NB4 (cell line): ENCODE data around the gene DLG2.
A peak's percentile ranks its signal among the peaks of the same experiment; 100 is the strongest.

Source experiments
- DNase-seq: peaks from one replicate; pipeline ENCODE4 v3.0.0; 2010; ENCODE audit warnings: low read depth
- H3K4me3 ChIP-seq: one replicate; pipeline ENCODE4 v1.5.1; 2011; ENCODE audit warnings: mild to moderate bottlenecking, low read depth, low read length, moderate library complexity
- MYC ChIP-seq: IDR thresholded peaks from 2 replicates; pipeline ENCODE4 v1.6.1; 2011; ENCODE audit warnings: low read depth, low read length
- POLR2A ChIP-seq: IDR thresholded peaks from 2 replicates; pipeline ENCODE4 v1.6.1; 2011; ENCODE audit warnings: mild to moderate bottlenecking; ENCODE audit not compliant: insufficient read length; ENCODE audit errors: extremely low read depth
- TF ChIP-seq, protein P1 (sequence below): IDR thresholded peaks from 2 replicates; pipeline ENCODE4 v1.6.1; 2011; ENCODE audit warnings: low read depth, low read length
- TF ChIP-seq, protein P2 (sequence below): IDR thresholded peaks from one replicate; pipeline ENCODE4 v1.5.1; 2012; ENCODE audit warnings: low read depth, low read length

Gene DLG2

DNA sequence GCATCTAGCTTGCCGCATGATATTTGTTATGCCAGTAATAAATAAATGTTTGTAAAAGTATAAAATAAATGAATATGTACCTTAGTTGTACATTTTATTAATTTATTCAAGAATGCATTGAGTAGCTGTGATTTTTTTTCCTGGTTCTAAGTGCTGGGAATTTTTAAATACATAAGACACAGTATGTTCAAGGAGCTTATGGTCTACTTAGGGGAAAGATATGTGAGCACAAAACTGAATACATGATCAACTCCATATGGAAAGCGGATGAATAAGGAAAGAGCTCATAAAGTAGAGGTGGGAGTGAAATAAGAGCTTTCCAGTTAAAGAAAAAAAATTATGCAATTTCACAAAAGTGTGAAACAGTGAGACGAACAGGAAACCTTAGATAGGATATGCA, 1396.7 kb downstream of the DLG2 start:
- no peak overlapping the region for H3K4me3 ChIP-seq
- DNase-seq: no peak
- TF ChIP-seq, protein P1, sequence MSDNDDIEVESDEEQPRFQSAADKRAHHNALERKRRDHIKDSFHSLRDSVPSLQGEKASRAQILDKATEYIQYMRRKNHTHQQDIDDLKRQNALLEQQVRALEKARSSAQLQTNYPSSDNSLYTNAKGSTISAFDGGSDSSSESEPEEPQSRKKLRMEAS: no peak
- TF ChIP-seq MYC: no peak
- TF ChIP-seq, protein P2, sequence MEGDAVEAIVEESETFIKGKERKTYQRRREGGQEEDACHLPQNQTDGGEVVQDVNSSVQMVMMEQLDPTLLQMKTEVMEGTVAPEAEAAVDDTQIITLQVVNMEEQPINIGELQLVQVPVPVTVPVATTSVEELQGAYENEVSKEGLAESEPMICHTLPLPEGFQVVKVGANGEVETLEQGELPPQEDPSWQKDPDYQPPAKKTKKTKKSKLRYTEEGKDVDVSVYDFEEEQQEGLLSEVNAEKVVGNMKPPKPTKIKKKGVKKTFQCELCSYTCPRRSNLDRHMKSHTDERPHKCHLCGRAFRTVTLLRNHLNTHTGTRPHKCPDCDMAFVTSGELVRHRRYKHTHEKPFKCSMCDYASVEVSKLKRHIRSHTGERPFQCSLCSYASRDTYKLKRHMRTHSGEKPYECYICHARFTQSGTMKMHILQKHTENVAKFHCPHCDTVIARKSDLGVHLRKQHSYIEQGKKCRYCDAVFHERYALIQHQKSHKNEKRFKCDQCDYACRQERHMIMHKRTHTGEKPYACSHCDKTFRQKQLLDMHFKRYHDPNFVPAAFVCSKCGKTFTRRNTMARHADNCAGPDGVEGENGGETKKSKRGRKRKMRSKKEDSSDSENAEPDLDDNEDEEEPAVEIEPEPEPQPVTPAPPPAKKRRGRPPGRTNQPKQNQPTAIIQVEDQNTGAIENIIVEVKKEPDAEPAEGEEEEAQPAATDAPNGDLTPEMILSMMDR: no peak

DNA sequence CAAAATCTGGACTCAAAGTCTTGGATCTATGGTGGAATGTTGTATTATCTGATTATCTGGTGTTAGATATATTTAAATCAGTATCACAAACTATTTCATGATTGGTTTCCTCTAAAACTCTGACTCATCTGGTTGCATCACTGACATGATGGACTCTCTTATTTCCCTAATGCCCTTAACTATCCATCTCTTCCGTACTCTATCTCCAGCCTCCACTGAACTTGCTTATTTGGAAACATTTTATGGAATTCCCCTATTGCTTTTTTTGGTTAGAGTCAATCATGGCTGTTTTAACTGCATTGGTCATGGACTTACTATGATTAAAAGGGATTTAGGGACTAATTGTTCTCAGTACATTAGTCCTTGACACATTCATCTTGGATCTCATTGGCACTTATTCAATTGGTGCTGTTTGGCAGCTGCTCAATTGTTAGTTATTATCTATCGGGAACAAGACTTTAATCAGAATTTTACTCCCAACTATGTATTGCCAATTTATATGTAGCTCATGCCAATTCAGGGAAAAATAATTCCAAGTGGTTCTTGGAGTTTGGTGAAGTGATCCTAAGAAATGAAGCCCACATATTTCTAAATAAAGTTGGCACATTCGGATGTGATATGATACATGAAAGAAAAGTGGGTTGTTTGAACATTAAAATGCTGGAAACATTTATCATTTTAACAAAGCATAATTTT, 1399.0 kb downstream of the DLG2 start:
- no peak for DNase-seq
- TF ChIP-seq MYC (no peak), POLR2A (no peak)
- TF ChIP-seq, protein P1: no peak
- TF ChIP-seq, protein P2: no peak
- H3K4me3 ChIP-seq: no peak overlapping the region

DNA sequence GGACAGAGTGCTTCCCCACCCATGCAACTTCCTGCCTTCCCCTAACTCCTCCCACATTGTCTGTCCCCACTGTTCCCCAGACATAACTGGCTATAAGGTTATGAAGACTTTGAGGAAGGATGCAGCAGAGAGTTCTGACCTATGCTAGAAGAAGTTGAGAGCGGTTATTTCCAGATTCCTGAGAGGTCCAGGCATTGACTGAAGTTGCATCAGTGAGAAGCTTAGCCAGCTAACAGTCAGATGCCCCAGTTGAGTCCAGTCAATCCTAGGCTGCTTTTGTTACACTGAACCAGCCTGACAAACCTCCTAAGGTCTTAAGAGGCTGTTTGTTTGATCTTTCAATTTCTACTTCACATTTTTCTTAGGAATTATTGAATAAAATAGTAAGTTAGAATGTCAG, 1403.1 kb downstream of the DLG2 start:
- peak; percentile 3 for DNase-seq
- H3K4me3 ChIP-seq: no peak overlapping the region
- TF ChIP-seq POLR2A (no peak), MYC (no peak)
- TF ChIP-seq, protein P2: no peak
- TF ChIP-seq, protein P1: no peak

DNA sequence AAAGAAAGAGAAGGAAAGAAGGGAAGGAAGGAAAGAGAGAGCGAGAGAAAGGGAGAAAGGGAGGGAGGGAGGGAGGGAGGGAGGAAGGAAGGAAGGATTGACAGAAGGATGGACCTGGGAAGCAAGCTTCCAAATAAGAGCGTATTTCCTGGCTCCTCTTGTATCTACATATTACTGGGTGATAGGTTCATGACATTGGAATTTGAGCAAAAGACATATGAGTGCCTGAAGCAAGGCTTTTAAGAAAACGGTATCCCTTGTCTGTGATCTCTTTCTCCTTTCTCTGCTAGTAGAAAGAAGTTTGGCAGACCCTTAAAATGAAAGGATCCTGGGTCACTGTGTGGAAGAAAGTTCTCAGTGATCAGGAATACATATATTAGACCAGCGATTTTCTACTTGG, 1408.8 kb downstream of the DLG2 start:
- DNase-seq: no peak
- TF ChIP-seq MYC (no peak), POLR2A (no peak)
- TF ChIP-seq, protein P1: no peak
- TF ChIP-seq, protein P2: no peak
- H3K4me3 ChIP-seq: no peak overlapping the region

DNA sequence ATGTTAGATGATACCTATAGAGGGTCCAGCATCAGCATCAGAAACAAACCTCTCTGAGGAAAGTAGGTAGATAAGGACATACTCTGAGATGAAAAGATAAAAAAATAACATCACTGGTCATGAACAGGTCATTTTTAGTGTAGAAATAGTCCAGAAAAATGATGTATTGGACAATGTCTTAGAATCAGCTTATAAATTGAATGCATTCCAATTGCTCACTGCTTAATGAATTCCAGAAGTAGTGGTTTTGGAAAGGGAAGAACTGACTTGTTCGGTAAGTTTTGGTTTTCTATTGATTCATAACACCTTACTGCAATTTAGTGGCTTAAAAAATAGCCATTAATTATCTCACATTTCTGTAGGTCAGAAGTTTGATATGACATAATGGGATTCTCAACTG, 1411.5 kb downstream of the DLG2 start:
- TF ChIP-seq MYC (no peak), POLR2A (no peak)
- TF ChIP-seq, protein P2: no peak
- TF ChIP-seq, protein P1: no peak
- H3K4me3 ChIP-seq: no peak overlapping the region
- DNase-seq: no peak
